OCI-LY7 (cell line): ENCODE measurements around the gene TNPO2. TPM values are rescaled to one million over a fixed set of nuclear protein-coding genes. Genes with fewer than 3 reads are reported as not detected.
"Not testable (repeated sequence)": the region's sequence is repeated elsewhere in the genome, so short reads cannot be mapped to it uniquely, and the experiment has no call there.

ENCODE experiments used
- BruUV-seq: library from RNA; stranded (reverse); fragments of 400-500 nt; replicated peaks from 2 replicates; lab custom pipeline; 2021; lab: Mats Ljungman, UMichigan
- CTCF ChIA-PET: fragments of 300-600 bp; sonication (Branson Sonifier 250); formaldehyde crosslinking; loops from one replicate; lab custom pipeline; 2022; ENCODE audit warnings: antibody characterized with exemption; ENCODE audit not compliant: unreplicated experiment; lab: Charles Lee
- POLR2A ChIA-PET: fragments of 300-600 bp; sonication (Branson Sonifier 250); formaldehyde crosslinking; loops from one replicate; lab custom pipeline; 2022; ENCODE audit warnings: antibody characterized with exemption; lab: Charles Lee
- DNase-seq: peaks from one replicate; pipeline ENCODE4 v3.0.0-alpha.2; 2015; ENCODE audit warnings: low spot score
- H2AFZ ChIP-seq: fragments of 200-600 bp; sonication (generic), shearing (Covaris generic); 2 replicates; pipeline ENCODE4 v1.6.1; 2014; ENCODE audit warnings: mild to moderate bottlenecking, antibody characterized with exemption, low read length, moderate library complexity
- H3K27ac ChIP-seq: fragments of 200-600 bp; sonication (generic); 2 replicates; pipeline ENCODE4 v1.5.1; 2014; ENCODE audit warnings: mixed run types, low read depth, mild to moderate bottlenecking, moderate library complexity, low read length, inconsistent platforms; ENCODE audit not compliant: poor library complexity, severe bottlenecking
- H3K36me3 ChIP-seq: fragments of 200-600 bp; sonication (generic); 2 replicates; pipeline ENCODE4 v1.6.1; 2014; ENCODE audit warnings: mild to moderate bottlenecking, antibody characterized with exemption, low read length, moderate library complexity, mixed read lengths; ENCODE audit not compliant: insufficient read depth
- H3K4me1 ChIP-seq: fragments of 200-600 bp; sonication (generic); 2 replicates; pipeline ENCODE4 v1.5.1; 2014; ENCODE audit warnings: mild to moderate bottlenecking, low read length; ENCODE audit not compliant: insufficient read depth, poor library complexity, severe bottlenecking
- H3K4me2 ChIP-seq: fragments of 200-600 bp; sonication (generic); 2 replicates; pipeline ENCODE4 v1.6.1; 2014; ENCODE audit warnings: mild to moderate bottlenecking, low read length
- H3K4me3 ChIP-seq: fragments of 200-600 bp; sonication (generic); 2 replicates; pipeline ENCODE4 v1.5.1; 2014; ENCODE audit warnings: mild to moderate bottlenecking, low read depth, low read length; ENCODE audit not compliant: poor library complexity, severe bottlenecking
- H3K79me2 ChIP-seq: fragments of 200-600 bp; sonication (generic); 2 replicates; pipeline ENCODE4 v1.6.1; 2016; ENCODE audit warnings: low read depth, mild to moderate bottlenecking, low read length, moderate library complexity, mixed read lengths; ENCODE audit not compliant: insufficient read depth
- H3K9me2 ChIP-seq: fragments of 200-600 bp; sonication (generic); 2 replicates; pipeline ENCODE4 v1.6.1; 2016; ENCODE audit warnings: mild to moderate bottlenecking, low read length, mixed read lengths; ENCODE audit not compliant: insufficient read depth
- H3K9me3 ChIP-seq: fragments of 200-600 bp; sonication (generic); 2 replicates; pipeline ENCODE4 v1.6.1; 2014; ENCODE audit warnings: mild to moderate bottlenecking, mixed run types, low read length, mixed read lengths
- H4K20me1 ChIP-seq: fragments of 200-600 bp; sonication (generic); 2 replicates; pipeline ENCODE4 v1.6.1; 2014; ENCODE audit warnings: mild to moderate bottlenecking, antibody characterized with exemption, low read length, moderate library complexity, mixed read lengths; ENCODE audit not compliant: insufficient read depth
- EZH2phosphoT487 ChIP-seq: fragments of 200-600 bp; sonication (generic); IDR thresholded peaks from 2 replicates; pipeline ENCODE4 v1.6.1; 2018; ENCODE audit warnings: low read depth, borderline replicate concordance, mild to moderate bottlenecking, mixed run types, antibody characterized with exemption, low read length, moderate library complexity, mixed read lengths
- intact Hi-C: fragments of 100-400 bp; cut with micrococcal nuclease; formaldehyde crosslinking; loops from one replicate; pipeline ENCODE4 v1.10.0; 2022; ENCODE audit not compliant: unreplicated experiment
- total RNA-seq, 2 experiments: library from RNA; depleted of rRNA in 1 of 2; stranded (reverse); fragments of >200 nt in 1 of 2; shearing (Covaris generic) in 1 of 2; gene quantifications; 2 replicates each; pipeline ENCODE4 v1.2.3, GENCODE V29; 2014 to 2022
- TF ChIP-seq, protein P1 (sequence below): fragments of 200-600 bp; sonication (generic); conservative IDR thresholded peaks from 2 replicates; pipeline ENCODE4 v1.5.1; 2014; ENCODE audit warnings: mild to moderate bottlenecking, antibody characterized with exemption, low read length, moderate library complexity, mixed read lengths

Gene TNPO2
- total RNA-seq, 2 experiments from 2014 or later: 47.3 to 120 TPM

GRCh38 chr19:12730064-12730463 is 6.3 kb upstream of the TNPO2 start:
- H3K4me3 ChIP-seq: no peak overlapping the region
- H3K79me2 ChIP-seq: peaks cover 57% of the 10 kb centered on the region
- H2AFZ ChIP-seq: no peak overlapping the region
- intact Hi-C loops: no loop called here
- TF ChIP-seq, protein P1, sequence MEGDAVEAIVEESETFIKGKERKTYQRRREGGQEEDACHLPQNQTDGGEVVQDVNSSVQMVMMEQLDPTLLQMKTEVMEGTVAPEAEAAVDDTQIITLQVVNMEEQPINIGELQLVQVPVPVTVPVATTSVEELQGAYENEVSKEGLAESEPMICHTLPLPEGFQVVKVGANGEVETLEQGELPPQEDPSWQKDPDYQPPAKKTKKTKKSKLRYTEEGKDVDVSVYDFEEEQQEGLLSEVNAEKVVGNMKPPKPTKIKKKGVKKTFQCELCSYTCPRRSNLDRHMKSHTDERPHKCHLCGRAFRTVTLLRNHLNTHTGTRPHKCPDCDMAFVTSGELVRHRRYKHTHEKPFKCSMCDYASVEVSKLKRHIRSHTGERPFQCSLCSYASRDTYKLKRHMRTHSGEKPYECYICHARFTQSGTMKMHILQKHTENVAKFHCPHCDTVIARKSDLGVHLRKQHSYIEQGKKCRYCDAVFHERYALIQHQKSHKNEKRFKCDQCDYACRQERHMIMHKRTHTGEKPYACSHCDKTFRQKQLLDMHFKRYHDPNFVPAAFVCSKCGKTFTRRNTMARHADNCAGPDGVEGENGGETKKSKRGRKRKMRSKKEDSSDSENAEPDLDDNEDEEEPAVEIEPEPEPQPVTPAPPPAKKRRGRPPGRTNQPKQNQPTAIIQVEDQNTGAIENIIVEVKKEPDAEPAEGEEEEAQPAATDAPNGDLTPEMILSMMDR: no peak
- no peak for TF ChIP-seq EZH2phosphoT487
- H3K4me1 ChIP-seq: peaks cover 41% of the 10 kb centered on the region
- H3K36me3 ChIP-seq: peaks cover 65% of the 10 kb centered on the region
- no peak overlapping the region for H3K27ac ChIP-seq
- no peaks in the 10 kb centered on the region for H3K9me2 ChIP-seq
- POLR2A ChIA-PET: no interaction called here
- no peaks in the 10 kb centered on the region for H3K9me3 ChIP-seq
- peaks cover 9% of the 10 kb centered on the region for H4K20me1 ChIP-seq
- BruUV-seq: no TSS peak
- CTCF ChIA-PET: no interaction called here
- H3K4me2 ChIP-seq: no peak overlapping the region
- DNase-seq: peak; percentile 10

- Histone ChIP-seq H3K4me2 (no peak overlapping the region), H3K9me3 (no peaks in the 10 kb centered on the region), H4K20me1 (peaks cover 5% of the 10 kb centered on the region), H2AFZ (no peak overlapping the region), H3K79me2 (peaks cover 49% of the 10 kb centered on the region), H3K4me3 (no peak overlapping the region), H3K36me3 (peaks cover 61% of the 10 kb centered on the region), H3K9me2 (no peaks in the 10 kb centered on the region), H3K4me1 (peaks cover 41% of the 10 kb centered on the region), H3K27ac (no peak overlapping the region)
- no peak for TF ChIP-seq EZH2phosphoT487
- TF ChIP-seq, protein P1: no peak
- no peak for DNase-seq
- BruUV-seq: no TSS peak
- ChIA-PET CTCF (no interaction called here), POLR2A (no interaction called here)
- intact Hi-C loops: no loop called here
Measured at GRCh38 chr19:12727745-12728433, 4.2 kb upstream of the TNPO2 start.

DNA sequence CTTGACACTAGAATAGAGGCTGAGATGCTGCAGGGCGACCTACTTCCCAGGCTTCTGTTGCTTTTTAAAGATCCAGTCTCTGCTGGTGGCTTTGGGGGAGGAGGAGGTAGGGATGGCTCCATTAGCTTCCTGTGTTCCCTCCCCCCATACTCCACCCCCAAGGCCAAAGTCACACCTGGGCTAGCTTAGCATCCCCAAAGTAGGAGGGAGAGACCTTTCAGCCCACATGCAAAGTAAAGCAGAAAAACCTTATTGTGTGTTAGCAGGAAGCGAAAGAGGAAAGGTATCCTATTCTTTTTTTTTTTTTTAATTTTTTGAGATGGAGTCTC is 3.2 kb upstream of the TNPO2 start:
- Histone ChIP-seq H3K9me2 (no peaks in the 10 kb centered on the region), H4K20me1 (no peaks in the 10 kb centered on the region), H3K27ac (peak overlapping the region; percentile 63), H3K9me3 (no peaks in the 10 kb centered on the region), H3K79me2 (peaks cover 49% of the 10 kb centered on the region), H3K4me1 (peaks cover 32% of the 10 kb centered on the region), H3K4me2 (peak overlapping the region; percentile 32; the same call in 1 of the 2 replicates), H2AFZ (no peak overlapping the region), H3K36me3 (peaks cover 57% of the 10 kb centered on the region), H3K4me3 (no peak overlapping the region)
- DNase-seq: peak; percentile 39
- POLR2A ChIA-PET: no interaction called here
- CTCF ChIA-PET: no interaction called here
- intact Hi-C loops: no loop called here
- TF ChIP-seq, protein P1: no peak
- TF ChIP-seq EZH2phosphoT487: no peak
- BruUV-seq: no TSS peak

GRCh38 chr19:12725612-12726011 is 1.9 kb upstream of the TNPO2 start:
- H3K9me3 ChIP-seq, intact Hi-C loops, H3K9me2 ChIP-seq, BruUV-seq, H4K20me1 ChIP-seq, H3K4me2 ChIP-seq, H3K4me3 ChIP-seq, H2AFZ ChIP-seq, POLR2A ChIA-PET, DNase-seq, H3K27ac ChIP-seq: not testable (repeated sequence)
- Histone ChIP-seq H3K36me3 (peaks cover 55% of the 10 kb centered on the region), H3K79me2 (peaks cover 49% of the 10 kb centered on the region), H3K4me1 (peaks cover 35% of the 10 kb centered on the region)
- CTCF ChIA-PET: interaction anchor here (0.7 kb wide), 1 partner anchor 21 kb away, joined by 4 read pairs; no protein-coding TSS in a partner anchor
